ENCODE results near the gene B4GALT5. TPM values are rescaled to one million over a fixed set of nuclear protein-coding genes. Genes with fewer than 3 reads are reported as not detected.

Gene B4GALT5
- polyA plus RNA-seq, 2 of the 4 experiments (the other 2 are of a cell fraction) = 84.0 to 88.7 TPM

DNA sequence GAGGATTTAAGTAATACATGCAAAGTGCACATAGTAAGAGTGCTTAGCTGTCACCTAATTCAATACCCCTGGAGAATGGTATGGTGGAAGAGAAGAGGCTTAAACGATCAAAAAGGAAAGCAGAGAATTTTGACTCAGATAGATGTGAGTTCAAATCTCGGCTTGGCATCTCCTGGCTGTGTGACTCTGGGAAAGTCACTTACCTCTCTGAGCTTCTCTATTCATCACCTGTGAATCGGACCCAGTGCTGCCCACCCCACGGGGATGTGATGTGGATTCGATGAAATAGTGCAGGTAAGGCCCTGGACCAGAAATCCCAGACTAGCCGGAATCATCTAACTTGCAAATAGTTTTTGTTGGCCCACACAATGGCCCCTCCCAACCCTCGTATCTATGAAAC, 1.8 kb upstream of the B4GALT5 start:
- 80% methylated on average over 7 of the region's 7 CpGs for WGBS (ENCODE audit: missing lambda C conversion rate)
- POLR2A ChIA-PET = interaction anchor here (1.0 kb wide), 1 partner anchor 97 kb away, joined by 6 read pairs; the partner anchor contains the start of gene SLC9A8
- H3K4me1 ChIP-seq = peaks cover 38% of the 10 kb centered on the region
- H3K9me3 ChIP-seq = no peaks in the 10 kb centered on the region
- H3K27ac ChIP-seq = peak overlapping the region in 1 of 2 experiments; percentile 98; a peak in 3 of 6 replicates
- ATAC-seq = no peak
- no peak for TF ChIP-seq ZFP36 (IDR thresholded peaks at IDR 0.05; ENCODE audit: borderline replicate concordance, partially characterized antibody)
- TF ChIP-seq HOXB5 (CRISPR knock-in tag; IDR thresholded peaks at IDR 0.05) = no peak
- TF ChIP-seq, protein P1, sequence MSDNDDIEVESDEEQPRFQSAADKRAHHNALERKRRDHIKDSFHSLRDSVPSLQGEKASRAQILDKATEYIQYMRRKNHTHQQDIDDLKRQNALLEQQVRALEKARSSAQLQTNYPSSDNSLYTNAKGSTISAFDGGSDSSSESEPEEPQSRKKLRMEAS (IDR thresholded peaks at IDR 0.05) = no peak
- TF ChIP-seq, protein P2, sequence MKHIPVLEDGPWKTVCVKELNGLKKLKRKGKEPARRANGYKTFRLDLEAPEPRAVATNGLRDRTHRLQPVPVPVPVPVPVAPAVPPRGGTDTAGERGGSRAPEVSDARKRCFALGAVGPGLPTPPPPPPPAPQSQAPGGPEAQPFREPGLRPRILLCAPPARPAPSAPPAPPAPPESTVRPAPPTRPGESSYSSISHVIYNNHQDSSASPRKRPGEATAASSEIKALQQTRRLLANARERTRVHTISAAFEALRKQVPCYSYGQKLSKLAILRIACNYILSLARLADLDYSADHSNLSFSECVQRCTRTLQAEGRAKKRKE (CRISPR knock-in tag; IDR thresholded peaks at IDR 0.05; ENCODE audit: low read depth) = no peak
- no peak for TF ChIP-seq RCOR1 (IDR thresholded peaks at IDR 0.05; ENCODE audit: low read depth, low read length)
- TF ChIP-seq, protein P3, sequence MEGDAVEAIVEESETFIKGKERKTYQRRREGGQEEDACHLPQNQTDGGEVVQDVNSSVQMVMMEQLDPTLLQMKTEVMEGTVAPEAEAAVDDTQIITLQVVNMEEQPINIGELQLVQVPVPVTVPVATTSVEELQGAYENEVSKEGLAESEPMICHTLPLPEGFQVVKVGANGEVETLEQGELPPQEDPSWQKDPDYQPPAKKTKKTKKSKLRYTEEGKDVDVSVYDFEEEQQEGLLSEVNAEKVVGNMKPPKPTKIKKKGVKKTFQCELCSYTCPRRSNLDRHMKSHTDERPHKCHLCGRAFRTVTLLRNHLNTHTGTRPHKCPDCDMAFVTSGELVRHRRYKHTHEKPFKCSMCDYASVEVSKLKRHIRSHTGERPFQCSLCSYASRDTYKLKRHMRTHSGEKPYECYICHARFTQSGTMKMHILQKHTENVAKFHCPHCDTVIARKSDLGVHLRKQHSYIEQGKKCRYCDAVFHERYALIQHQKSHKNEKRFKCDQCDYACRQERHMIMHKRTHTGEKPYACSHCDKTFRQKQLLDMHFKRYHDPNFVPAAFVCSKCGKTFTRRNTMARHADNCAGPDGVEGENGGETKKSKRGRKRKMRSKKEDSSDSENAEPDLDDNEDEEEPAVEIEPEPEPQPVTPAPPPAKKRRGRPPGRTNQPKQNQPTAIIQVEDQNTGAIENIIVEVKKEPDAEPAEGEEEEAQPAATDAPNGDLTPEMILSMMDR (IDR thresholded peaks at IDR 0.05) = no peak
- TF ChIP-seq, protein P4, sequence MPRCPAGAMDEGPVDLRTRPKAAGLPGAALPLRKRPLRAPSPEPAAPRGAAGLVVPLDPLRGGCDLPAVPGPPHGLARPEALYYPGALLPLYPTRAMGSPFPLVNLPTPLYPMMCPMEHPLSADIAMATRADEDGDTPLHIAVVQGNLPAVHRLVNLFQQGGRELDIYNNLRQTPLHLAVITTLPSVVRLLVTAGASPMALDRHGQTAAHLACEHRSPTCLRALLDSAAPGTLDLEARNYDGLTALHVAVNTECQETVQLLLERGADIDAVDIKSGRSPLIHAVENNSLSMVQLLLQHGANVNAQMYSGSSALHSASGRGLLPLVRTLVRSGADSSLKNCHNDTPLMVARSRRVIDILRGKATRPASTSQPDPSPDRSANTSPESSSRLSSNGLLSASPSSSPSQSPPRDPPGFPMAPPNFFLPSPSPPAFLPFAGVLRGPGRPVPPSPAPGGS (IDR thresholded peaks at IDR 0.05) = no peak
- no peak for TF ChIP-seq EP300 (IDR thresholded peaks at IDR 0.05)
- TF ChIP-seq MAFK (IDR thresholded peaks at IDR 0.05; ENCODE audit: partially characterized antibody) = no peak
- TF ChIP-seq TP53 (CRISPR knock-in tag; IDR thresholded peaks at IDR 0.05) = no peak
- no peak for TF ChIP-seq ZC3H11A (IDR thresholded peaks at IDR 0.05)
- TF ChIP-seq CBX2 (IDR thresholded peaks at IDR 0.05; ENCODE audit: borderline replicate concordance, low read depth) = no peak
- H3K4me3 ChIP-seq = no peak overlapping the region
- FAIRE-seq = no peak
- H3K4me2 ChIP-seq = no peak overlapping the region
- CTCF ChIA-PET = interaction anchor here (0.8 to 2.9 kb wide), 4 partner anchors 14 to 130 kb away, joined by 3 to 16 read pairs (median 6); no protein-coding TSS in a partner anchor
- DNase-seq (ENCODE audit: low read depth in 1 of 2, low spot score in 1 of 2) = no peak

DNA sequence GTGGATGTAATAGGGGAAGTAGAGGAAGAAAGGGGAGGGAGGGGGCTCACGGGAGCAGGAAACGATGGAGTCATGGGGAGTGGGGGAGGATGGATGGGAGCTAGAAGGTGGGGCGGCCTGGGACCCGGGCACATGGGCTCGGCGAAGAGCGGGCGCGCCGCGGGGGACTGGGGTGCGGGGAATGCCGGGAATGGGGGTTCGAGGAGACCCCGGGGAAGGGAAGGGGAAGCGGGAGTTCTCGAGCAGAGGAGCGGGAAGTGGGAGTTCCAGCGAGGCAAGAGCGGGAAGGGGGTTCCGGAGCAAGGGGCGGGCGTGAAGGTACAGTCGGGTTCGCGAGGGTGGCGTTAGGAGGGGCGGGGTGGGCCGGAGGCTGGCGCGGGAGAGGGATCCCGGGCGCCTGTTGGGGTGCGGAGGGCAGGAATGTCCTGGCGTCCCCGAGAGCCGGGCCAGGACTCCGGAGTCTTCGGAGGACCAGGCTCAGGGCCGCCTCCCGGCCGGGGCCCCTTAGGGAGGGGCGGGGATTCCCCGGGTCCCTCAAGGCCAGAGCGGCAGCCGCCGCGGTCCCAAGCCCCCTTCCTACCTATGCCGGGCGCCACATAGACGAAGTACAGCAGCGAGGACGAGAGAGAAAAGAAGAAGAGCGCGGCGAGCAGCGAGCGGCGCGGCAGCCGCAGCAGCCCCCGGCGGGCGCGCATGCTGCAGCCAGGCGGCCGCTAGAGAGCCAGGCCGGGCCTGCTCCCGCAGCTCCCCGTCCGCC, 504 bp downstream of the B4GALT5 start:
- H3K27ac ChIP-seq = peak overlapping the region; percentile 97 to 98
- TF ChIP-seq RNF2 (IDR thresholded peaks at IDR 0.05; ENCODE audit: borderline replicate concordance, low read depth) = no peak
- no peak for TF ChIP-seq POLR2AphosphoS2 (conservative IDR thresholded peaks at IDR 0.05; ENCODE audit: low read length)
- TF ChIP-seq CBX2 (IDR thresholded peaks at IDR 0.05; ENCODE audit: borderline replicate concordance, low read depth) = no peak
- TF ChIP-seq JUN (IDR thresholded peaks at IDR 0.05) = no peak; a peak in 1 of 5 replicates
- peak; percentile 45 for TF ChIP-seq PHF8 (IDR thresholded peaks at IDR 0.05; ENCODE audit: borderline replicate concordance, low read depth)
- peak in 1 of 2 experiments; percentile 12; a peak in 1 of 5 replicates for TF ChIP-seq EP300 (IDR thresholded peaks at IDR 0.05)
- no peak for TF ChIP-seq HEYL (CRISPR knock-in tag; IDR thresholded peaks at IDR 0.05)
- TF ChIP-seq ESRRA (IDR thresholded peaks at IDR 0.05; ENCODE audit: borderline replicate concordance, low read length) = 0 out of 2 replicates have a peak, but pooled peaks have one; percentile 19
- TF ChIP-seq TFCP2L1 (CRISPR knock-in tag; IDR thresholded peaks at IDR 0.05) = no peak
- ChIA-PET POLR2A (interaction anchor here (1.8 kb wide), 1 partner anchor 77 kb away, joined by 4 read pairs; no protein-coding TSS in a partner anchor), CTCF (interaction anchor here (0.7 to 6.0 kb wide), 9 partner anchors 11 to 132 kb away, joined by 3 to 33 read pairs (median 4); partner anchors contain the start of gene SLC9A8)
- no peaks in the 10 kb centered on the region for H3K9me3 ChIP-seq
- 2% methylated on average over 40 of the region's 71 CpGs for WGBS (ENCODE audit: missing lambda C conversion rate)
- peak overlapping the region; percentile 95 for H3K4me2 ChIP-seq
- FAIRE-seq (no peak), ATAC-seq (peak; percentile 68 to 81), DNase-seq (ENCODE audit: low read depth in 1 of 2, low spot score in 1 of 2) (peak in 1 of 2 experiments; percentile 27)
- H3K4me3 ChIP-seq = peak overlapping the region; percentile 84
- H3K4me1 ChIP-seq = peaks cover 56% of the 10 kb centered on the region

All from A549 (cell line).